HG03575 (cell line): ENCODE measurements around the gene CHSY1.

Source experiments
- ATAC-seq: cut with Tn5 transposase; IDR thresholded peaks from one replicate; pipeline ENCODE4 v1.9.1; 2021; ENCODE audit not compliant: unreplicated experiment, insufficient number of reproducible peaks, low FRiP score; ENCODE audit errors: extremely low read depth

CHSY1 gene

DNA sequence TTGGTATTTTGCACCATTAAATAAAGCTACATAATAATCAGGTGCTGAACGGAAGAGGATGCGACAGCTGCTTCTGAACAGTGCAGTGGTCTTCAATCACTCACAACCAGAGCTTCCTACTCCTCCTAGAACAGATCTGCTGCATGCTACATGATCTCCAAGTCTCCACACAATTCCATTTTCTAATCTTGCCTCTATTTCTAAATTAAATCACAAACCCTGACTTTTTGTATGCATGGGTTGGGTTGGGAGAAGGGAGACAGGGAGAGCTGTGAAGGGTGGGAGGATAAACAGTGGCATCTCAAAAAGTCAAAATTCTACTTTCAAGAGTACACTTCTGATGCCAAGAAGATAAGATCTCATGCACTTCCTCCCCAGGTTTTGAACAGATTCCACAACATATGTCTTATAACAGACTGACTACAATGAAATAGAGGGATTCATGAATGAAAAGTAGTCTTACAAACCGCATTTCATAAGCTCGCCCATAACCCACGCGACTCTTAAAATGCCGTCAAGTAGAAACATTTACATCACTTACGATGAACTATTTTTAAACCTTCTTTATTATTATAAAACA lies 57.2 kb downstream of the CHSY1 start:
- no peak for ATAC-seq

DNA sequence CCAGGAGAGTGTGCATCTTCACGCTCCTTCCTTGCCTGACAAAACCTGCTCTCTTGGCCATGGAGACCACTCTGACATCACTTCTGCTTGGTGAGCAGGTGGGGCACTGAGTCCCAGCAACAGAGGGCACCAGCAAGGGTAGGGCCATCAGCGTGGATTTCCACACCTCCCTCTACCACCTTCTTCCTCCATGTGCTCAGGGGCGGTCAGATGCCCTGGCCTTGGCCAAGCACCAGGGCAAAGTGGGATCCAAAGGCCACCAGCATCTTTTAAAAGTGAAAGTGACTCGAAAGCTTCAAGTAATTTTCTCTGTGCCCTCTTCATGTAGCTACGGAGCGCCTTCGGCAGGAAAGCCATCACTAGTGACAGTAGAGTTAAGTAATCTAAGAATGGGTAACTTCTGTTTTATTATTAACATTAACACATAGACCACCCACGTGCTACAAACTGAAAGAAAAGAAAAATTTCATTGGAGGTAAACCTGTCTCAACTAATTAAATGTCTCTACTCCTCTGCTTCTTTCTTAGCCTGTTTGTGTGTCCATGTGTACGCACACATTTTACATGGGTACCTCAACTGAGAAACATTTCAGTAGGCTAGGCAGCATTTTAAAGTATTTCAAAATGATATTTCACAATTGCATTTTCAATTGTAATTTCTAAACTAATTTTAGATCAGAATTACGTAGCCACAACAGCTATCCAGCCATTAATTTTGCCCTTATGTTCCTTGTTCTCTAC lies 57.9 kb downstream of the CHSY1 start:
- no peak for ATAC-seq

DNA sequence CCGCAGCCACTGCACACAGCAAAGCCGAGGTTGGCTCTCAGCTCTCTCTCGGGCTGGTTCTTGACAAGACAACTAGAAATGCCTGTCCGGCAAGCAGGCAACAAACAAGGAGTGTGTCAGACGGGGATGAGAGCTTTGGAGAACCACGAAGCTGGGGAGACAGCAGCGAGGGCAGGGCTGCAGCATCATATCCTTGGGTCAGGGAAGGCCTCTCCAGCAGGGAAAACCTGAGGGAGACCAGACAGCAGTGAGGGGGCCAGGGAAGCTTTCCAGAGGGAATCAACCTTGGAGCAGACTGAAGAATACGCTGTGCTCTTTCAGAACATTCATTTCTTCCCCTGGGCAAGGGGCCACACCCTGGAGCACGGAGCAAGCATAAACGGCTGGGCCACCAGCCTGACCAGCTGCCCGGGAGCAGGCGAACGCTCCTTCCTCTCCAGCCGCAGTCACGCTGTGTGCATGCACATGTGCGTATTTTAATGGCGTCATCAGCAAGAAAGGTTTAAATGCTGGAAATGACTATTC lies 58.7 kb downstream of the CHSY1 start:
- no peak for ATAC-seq

DNA sequence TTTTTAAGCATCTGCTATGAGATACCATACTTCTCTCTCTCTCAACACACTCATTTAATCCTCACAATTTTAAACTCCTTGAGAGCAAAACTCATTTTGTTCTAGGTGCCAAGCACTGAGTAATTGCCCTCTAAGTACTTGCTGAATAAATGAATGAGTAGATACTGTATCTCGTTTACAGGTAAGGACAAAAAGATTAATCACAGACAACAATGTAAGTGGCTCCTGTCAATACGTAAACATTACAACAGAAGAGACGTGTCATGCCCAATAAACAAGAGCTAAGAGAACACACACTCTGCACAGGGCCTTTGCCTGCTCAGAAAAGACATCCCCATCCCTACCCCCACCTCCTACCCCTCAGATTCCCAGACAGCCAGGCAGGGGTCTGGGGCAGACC lies 59.8 kb downstream of the CHSY1 start:
- ATAC-seq, result no peak

DNA sequence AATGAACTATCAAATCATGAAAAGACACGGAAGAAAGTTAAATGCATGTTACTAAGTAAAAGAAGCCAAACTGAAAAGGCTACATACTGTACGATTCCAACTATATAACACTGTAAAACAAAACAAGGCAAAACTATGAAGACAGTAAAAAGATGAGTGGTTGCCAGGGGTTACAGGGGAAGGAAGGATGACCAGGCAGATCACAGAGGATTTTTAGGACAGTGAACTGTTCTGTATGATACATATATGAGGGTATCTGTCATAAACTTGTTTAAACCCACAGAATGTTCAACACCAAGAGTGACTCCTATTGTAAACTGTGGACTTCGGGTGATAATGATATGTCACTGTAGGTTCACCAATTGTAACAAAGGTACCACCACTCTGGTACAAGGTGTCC lies 60.6 kb downstream of the CHSY1 start:
- no peak for ATAC-seq

DNA sequence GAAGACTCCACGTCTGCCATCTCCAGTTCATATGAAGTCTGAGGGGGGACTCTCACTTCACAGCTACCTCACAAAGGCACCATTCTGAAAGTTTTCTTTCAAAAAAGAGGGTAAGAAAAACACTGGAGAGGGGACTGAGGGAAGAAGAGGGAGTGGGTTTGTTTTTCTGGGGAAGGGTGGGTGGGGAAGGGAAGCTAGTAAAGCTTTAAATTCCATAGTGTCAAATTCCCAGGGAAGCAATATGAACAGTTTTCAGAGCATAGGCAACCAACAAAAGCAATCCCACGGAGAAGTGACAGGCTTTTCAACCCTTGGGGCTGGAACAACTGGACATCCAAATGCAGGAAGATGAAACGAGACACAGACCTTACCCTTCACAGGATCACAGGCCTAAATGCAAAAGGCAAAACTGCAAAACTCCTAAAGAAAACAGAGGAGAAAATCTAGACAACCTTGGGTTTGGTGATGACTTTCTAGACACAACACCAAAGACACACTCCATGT lies 61.7 kb downstream of the CHSY1 start:
- no peak for ATAC-seq

DNA sequence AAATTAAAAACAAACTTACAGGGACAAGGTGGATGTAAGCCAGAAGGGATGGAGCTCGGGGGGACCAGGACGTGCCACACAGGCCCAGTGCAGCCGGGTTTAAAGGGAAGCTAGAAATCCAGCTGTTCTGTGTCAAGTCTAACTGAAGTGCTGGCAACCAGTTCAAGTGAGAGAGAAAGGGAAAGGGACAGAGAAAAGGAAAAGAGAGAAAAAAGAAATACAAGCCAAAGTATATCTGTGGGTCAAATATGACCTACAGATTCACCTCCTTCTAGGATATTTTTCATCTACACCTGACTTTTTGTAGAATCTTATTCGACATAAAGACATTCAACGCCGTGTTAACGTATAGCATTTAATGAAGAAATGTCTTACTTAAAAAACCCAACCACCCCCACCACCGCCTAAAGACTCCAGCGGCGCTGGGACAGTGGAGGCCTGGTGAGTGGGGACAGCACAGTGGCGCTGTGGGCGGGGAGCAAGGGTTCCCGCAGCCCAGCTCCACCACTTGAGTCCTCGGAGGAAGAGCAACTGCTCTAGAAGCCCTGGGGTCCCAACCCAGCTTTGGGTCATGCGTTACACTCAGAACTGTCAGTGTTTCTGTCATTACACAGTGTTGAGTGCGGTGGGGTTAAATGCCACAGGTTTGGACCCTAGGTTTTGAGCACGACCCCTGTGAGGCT lies 62.3 kb downstream of the CHSY1 start:
- ATAC-seq, result no peak

DNA sequence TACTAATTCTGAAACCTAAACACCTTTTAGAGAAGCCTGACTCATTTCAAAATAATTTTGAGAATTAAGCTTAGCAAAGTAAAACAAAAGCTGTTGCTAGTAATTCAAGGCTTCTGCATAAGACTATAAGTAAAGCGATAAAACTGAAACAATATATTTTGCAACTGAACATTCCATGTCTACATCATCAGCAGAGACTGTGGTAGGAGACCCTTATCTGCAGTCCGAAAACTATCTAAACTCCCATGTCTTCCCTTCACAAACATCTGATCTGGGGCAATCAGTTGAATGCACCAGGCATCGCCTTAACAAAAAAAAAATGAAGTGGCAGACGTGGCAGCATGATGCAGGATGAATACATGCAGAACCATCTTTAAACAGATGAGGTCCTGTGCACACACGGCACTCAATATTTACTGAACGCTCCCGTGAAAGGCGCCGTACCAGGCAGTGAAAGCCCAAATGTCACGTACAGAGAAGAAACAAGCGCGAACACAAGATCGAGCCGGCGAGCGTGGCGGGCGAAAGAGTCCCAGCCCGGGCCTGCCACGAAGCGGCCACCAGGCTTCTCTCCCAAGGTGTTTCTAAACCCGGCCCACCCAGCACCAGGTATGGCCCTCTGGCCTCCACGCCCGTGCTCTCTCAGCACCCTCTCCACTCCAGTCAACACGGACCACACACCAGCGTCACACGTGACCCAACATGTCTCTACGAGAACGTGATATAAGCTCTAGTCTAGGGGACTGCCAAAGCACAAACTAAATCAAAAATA lies 63.0 kb downstream of the CHSY1 start:
- ATAC-seq, result peak; percentile 41

DNA sequence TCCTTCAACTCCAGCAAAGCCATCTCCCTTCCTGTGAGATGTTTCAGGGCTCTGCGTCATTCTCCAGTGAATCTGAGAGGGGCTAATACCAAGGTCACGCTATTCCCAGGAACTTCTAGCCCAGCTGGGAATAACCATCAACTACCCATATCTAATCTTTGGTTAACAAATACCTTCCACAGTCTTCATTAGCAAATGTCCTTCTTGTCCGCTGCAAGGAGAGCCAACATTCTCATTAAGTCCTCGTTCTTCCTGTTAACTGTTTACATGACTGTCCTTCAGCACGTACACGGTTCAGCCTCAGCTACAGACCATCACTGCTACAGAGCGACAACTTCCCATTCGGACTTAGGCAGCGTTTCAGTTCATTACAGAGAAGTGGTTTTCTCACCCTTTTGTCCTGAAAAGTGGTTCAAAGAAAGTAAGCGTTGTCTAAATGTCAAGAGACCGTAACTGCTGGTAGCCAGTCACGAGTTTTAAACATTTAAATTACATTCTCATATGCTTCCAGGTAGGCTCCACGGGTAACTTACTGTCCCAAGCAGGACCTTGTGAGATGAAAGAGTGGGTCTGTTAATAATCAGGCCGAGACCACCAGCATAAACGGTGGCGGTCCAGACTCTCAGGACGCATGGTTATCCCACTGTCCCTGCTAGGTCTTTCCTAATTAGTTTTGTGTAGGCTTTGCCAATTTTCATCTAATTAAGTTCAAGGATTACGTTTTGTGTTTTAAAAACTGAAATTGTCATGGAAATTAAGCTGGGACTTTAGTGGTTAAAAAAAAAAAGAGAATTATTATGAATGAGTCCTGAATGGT lies 63.8 kb downstream of the CHSY1 start:
- ATAC-seq, result no peak

DNA sequence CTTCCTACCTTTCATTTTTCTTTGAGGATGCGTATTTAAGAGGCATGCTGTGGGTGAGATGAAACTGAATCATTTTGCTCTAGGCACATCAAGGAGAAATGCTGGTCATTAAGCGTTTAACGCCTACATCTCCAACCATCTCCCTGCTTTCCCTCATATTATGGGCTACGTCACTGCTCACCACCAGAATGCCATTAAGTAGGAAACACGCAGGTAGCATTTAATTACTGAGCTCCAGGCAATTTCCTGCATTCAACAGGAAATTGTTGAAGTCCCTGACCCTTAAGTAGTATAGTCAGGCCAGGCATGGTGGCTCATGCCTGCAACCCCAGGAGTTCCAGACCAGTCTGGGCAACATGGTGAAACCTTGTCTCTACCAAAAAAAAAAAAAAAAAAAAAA lies 66.1 kb downstream of the CHSY1 start:
- no peak for ATAC-seq

DNA sequence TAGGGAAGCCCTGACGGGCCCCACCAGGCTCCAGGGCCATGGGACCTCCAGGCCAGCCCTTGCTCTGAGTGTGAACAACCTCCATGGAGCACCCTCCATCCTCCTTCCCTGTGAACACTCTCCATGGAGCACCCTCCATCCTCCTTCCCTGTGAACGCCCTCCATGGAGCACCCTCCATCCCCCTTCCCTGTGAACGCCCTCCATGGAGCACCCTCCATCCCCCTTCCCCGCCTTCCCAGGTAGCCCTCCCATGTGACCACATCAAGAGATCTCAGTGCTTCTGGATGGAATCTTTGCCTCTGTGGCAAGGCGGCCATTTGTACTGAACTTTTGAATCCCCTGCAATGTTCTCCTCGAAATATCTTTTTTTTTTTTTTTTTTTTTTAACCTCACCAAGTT lies 66.5 kb downstream of the CHSY1 start:
- ATAC-seq, result no peak

DNA sequence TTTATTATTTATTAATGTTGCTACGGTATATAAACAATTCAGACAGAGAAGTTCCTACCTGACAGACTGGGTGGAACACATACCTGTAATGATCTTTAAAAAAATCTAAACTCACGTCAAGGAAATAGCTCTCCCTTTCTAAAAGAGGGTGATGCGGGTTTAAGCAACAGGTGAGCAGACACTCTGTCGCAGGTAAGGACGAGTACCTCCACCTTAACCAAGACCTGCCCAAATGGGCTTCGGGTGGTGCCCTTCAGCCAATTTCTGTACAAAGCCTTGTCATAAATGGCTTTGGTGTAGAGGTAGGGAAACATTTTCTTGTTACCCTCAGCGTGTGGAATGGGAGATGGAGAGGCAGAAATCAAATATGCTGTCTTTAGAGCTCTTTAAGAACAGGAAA lies 67.0 kb downstream of the CHSY1 start:
- no peak for ATAC-seq

DNA sequence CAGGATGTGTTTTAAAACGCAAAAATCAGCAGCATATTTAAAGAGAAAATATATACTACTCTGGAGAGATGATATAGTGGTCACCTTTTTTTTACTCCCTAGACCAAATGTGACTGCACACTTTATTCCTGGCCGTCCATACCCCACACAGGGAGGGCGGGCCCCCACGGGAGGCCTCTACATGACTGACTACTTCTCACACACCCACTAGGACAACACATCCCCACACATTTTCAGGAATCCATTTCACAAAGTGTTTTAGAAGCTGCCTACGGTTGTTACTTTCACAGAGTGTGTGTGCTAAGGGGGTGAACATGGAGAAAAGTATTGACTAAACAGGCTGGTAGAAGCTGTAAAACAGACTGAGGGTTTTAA lies 67.9 kb downstream of the CHSY1 start:
- ATAC-seq, result no peak

DNA sequence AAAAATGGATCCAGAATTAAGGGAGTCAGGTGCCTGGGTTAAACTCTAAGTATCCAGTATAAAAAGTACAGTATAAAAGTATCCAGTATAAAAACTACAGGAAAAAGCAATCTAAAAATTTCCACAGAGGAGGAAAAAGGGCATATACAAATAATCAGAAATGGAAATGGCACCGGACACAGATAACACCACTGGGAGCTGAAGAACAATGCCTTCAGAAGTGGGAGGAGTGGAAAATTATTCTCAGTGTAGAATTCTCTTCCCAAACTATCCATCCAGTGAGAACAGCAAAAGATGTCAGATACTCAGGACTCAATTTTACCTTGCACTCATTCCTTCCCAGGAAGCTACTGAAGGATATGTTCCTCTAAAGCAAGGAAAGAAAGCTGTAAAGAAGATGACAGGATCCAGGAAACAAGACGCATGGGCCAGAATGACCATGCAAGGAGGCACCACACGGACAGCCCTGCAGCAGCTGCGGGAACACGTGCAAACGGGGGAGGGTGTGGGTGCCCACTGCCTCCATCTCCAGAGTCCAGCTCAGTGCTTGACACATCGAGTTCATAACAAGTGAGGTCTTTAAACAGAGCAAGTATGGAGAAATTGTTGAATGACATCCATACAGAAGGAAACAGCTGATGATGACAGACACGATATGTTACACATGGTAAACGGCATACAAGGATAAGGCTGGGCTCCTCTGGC lies 68.5 kb downstream of the CHSY1 start:
- no peak for ATAC-seq

DNA sequence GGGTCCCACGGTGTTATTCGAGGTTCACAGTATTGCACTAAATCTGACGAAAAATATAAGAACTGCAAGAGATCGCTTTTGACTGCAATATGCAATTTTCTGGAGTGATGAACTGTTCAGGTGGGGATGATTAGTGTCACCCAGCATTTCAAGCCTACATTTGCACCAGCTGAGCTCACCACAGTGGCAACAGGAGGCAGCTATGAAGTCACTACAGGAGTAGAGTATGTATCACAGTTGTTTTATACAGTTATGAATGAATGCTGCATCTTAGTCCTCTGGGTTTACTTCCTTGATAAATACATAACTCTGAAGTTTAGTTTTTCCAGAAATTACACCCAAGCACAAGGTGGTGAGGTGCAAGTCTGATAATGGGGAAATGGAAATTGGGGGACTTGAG lies 69.6 kb downstream of the CHSY1 start:
- no peak for ATAC-seq

DNA sequence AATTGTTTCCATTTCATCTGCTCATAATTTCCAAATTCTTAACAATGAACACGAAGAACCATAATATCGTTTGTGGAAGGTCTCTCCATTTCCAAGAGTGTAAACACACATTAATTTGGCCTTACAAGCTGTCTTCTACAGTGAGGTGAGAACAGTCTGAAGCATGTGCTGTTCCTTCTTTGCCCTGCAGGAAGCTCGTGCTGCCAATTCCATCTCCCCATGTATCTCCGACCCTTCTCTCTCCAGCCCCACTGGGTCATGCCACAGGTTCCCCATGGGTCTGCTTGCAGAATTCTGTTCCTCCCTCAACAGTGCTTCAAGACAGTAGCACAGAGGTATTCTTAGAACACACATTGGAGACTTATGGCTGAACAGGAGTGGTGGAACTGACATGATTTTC lies 70.5 kb downstream of the CHSY1 start:
- no peak for ATAC-seq

DNA sequence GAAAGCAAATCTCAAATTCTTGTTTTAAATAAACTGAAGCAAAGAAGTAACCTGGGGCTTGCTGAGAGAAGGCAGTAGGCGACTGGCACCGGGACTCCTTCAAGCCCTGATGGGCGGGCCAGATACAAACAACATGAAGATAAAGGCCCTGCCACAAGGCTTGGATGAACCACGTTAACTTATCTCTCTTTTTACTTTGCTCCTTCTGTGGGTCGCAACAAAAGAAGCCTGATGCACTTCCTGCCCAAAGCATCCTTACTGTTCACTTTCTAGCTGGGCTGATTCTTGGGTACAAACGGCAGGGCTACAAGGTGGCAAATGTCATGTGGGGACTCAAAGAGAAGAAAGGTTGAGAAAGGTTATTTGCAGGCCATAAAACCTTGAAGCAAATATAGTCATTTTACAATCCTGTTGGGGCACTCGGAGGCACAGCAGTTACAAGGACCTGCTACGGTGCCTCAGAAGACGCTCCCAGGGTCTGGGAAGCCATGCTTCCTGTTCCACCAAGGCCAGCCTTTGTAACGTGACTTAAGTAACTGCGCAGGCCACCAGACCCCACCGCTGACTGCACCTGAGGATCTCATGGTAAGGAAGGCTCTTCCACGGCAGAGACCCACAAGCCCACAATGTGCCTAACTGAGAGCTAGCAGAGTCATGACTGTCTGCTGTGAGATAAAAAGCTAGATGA lies 71.1 kb downstream of the CHSY1 start:
- no peak for ATAC-seq
